ENCODE measurements around the gene ITGB1.

DNA sequence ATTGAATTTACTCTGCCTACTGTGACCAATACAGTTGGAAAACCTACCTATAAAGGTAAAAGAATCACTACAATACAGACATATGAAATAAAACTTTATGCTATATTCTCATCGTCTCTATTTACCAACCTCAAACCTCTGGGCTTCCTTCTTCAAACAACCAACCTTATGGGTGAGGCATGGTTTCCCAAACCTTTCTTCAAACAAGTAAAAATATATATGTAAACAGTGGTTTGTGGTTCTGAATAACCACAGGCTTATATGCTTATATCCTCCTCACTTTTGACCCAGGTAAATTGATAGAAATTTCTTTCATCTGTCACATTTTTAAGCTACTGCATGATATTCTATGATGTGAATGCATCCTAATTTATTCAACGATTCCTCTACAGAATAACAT lies 103.6 kb downstream of the ITGB1 start:
- TF ChIP-seq, protein P1, sequence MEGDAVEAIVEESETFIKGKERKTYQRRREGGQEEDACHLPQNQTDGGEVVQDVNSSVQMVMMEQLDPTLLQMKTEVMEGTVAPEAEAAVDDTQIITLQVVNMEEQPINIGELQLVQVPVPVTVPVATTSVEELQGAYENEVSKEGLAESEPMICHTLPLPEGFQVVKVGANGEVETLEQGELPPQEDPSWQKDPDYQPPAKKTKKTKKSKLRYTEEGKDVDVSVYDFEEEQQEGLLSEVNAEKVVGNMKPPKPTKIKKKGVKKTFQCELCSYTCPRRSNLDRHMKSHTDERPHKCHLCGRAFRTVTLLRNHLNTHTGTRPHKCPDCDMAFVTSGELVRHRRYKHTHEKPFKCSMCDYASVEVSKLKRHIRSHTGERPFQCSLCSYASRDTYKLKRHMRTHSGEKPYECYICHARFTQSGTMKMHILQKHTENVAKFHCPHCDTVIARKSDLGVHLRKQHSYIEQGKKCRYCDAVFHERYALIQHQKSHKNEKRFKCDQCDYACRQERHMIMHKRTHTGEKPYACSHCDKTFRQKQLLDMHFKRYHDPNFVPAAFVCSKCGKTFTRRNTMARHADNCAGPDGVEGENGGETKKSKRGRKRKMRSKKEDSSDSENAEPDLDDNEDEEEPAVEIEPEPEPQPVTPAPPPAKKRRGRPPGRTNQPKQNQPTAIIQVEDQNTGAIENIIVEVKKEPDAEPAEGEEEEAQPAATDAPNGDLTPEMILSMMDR (IDR thresholded peaks at IDR 0.05), result no peak
- TF ChIP-seq TEAD4 (CRISPR knock-in tag; IDR thresholded peaks at IDR 0.05) (no peak), NR2C2 (CRISPR knock-in tag; IDR thresholded peaks at IDR 0.05) (no peak)

All from WTC11 (cell line).